HEK293 (cell line): ENCODE measurements around the gene SLC22A14.

ENCODE experiments used
- ATF2 ChIP-seq: fragments of 450-650 bp; formaldehyde crosslinking; IDR thresholded peaks from 2 replicates; pipeline ENCODE4 v1.5.1; 2016; ENCODE audit warnings: missing biosample characterization, missing genetic modification characterization, low read depth
- CTCF ChIP-seq: fragments of 450-650 bp; formaldehyde crosslinking; IDR thresholded peaks from 2 replicates; pipeline ENCODE4 v1.5.1; 2016; ENCODE audit warnings: missing biosample characterization, missing genetic modification characterization
- REST ChIP-seq: fragments of 450-650 bp; formaldehyde crosslinking; IDR thresholded peaks from 2 replicates; pipeline ENCODE4 v1.5.1; 2016; ENCODE audit warnings: missing biosample characterization, missing genetic modification characterization
- ZNF366 ChIP-seq: fragments of 450-650 bp; formaldehyde crosslinking; conservative IDR thresholded peaks from 2 replicates; pipeline ENCODE4 v1.5.1; 2016; ENCODE audit warnings: missing biosample characterization, missing genetic modification characterization
- ZNF501 ChIP-seq: fragments of 450-650 bp; formaldehyde crosslinking; IDR thresholded peaks from 2 replicates; pipeline ENCODE4 v1.5.1; 2016; ENCODE audit warnings: missing biosample characterization, missing genetic modification characterization

GRCh38 chr3:38331257-38332022, 49.3 kb downstream of the SLC22A14 start:
- TF ChIP-seq ATF2 (no peak), ZNF366 (tag by site-specific recombination) (no peak), REST (tag by site-specific recombination) (no peak), CTCF (tag by site-specific recombination) (no peak), ZNF501 (tag by site-specific recombination) (no peak)
